Lung (tissue), 12 donors: ENCODE measurements around the gene RAI1. TPM values are rescaled to one million over a fixed set of nuclear protein-coding genes. Genes with fewer than 3 reads are reported as not detected.

ENCODE experiments used
- ATAC-seq: fragments of 200-7000 bp; cut with Tn5 transposase; one replicate; pipeline ENCODE4 v1.9.1; 2020; ENCODE audit warnings: moderate number of reproducible peaks; ENCODE audit not compliant: insufficient read depth, low FRiP score
- DNase-seq, 3 donors: peaks; one replicate each; pipeline ENCODE4 v3.0.0-alpha.2; 2013 to 2017
- H3K27ac ChIP-seq, 2 donors: one replicate each; pipeline ENCODE4 v1.5.1; 2013; ENCODE audit warnings: mild to moderate bottlenecking in 2 of 2, moderate library complexity in 2 of 2, control low read depth in 1 of 2, inconsistent platforms in 1 of 2, low read depth in 1 of 2, low read length in 1 of 2
- H3K27me3 ChIP-seq, 3 donors: one replicate each; pipeline ENCODE4 v1.5.1; 2013; ENCODE audit warnings: low read length in 2 of 3; ENCODE audit not compliant: control insufficient read depth in 3 of 3, insufficient read depth in 3 of 3
- H3K36me3 ChIP-seq, 4 donors: one replicate each; pipeline ENCODE4 v1.5.1; 2013; ENCODE audit warnings: low read length in 4 of 4, mild to moderate bottlenecking in 1 of 4, moderate library complexity in 1 of 4; ENCODE audit not compliant: control insufficient read depth in 4 of 4, insufficient read depth in 4 of 4
- H3K4me1 ChIP-seq, 5 donors: one replicate each; pipeline ENCODE4 v1.5.1; 2013; ENCODE audit warnings: low read length in 5 of 5, mild to moderate bottlenecking in 2 of 5, moderate library complexity in 1 of 5; ENCODE audit not compliant: control insufficient read depth in 5 of 5, insufficient read depth in 5 of 5
- H3K4me3 ChIP-seq: one replicate; pipeline ENCODE4 v1.5.1; 2013; ENCODE audit warnings: mild to moderate bottlenecking, control low read depth, moderate library complexity
- H3K9ac ChIP-seq, 2 donors: one replicate each; pipeline ENCODE4 v1.5.1; 2013; ENCODE audit warnings: low read length in 2 of 2, control low read depth in 1 of 2; ENCODE audit not compliant: insufficient read depth in 1 of 2
- H3K9me3 ChIP-seq, 4 donors: one replicate each; pipeline ENCODE4 v1.5.1; 2013; ENCODE audit warnings: low read length in 3 of 4, mild to moderate bottlenecking in 1 of 4, moderate library complexity in 1 of 4; ENCODE audit not compliant: control insufficient read depth in 4 of 4, insufficient read depth in 3 of 4
- CTCF ChIP-seq: IDR thresholded peaks from 2 replicates; pipeline ENCODE4 v1.5.1; 2012; ENCODE audit warnings: mild to moderate bottlenecking; ENCODE audit errors: control extremely low read depth, extremely low read depth
- WGBS, 2 donors: extraction: QIAGEN DNeasy Blood & Tissue Kit; methylation state at CpG; one replicate each; pipeline ENCODE4 v1.1.7; 2013; 5-methylcytosine and 5-hydroxymethylcytosine counted together
- polyA plus RNA-seq, 2 donors: library from polyadenylated mRNA; stranded (reverse); fragments of 200-250 nt; gene quantifications; one replicate each; pipeline ENCODE4 v1.2.1, GENCODE V29; 2013
- total RNA-seq, 2 donors: library from RNA; depleted of rRNA in 1 of 2; stranded (reverse); fragments of >200 nt in 1 of 2; gene quantifications; one replicate each; pipeline ENCODE4 v1.2.1, GENCODE V29; 2014 to 2021
- donor health status: control.
- donor health status: control.
- donor health status: Bipolar disorder and iron deficiency.
- donor health status: healthy.
- donor health status: DM: yes; HTN: yes; CAD: no.

Gene RAI1
- total and polyA plus RNA-seq, 4 donors = 14.5 to 44.4 (median 28.3) TPM

- no peak overlapping the region for H3K9ac ChIP-seq
- peaks cover 0 to 17% (median 3%) of the 10 kb centered on the region in 4 donors for H3K36me3 ChIP-seq
- DNase-seq = no peak
- no peaks in the 10 kb centered on the region for H3K27me3 ChIP-seq
- no peak for ATAC-seq
- no peak overlapping the region for H3K4me3 ChIP-seq
- peak overlapping the region in 1 of 2 donors; percentile 9 for H3K27ac ChIP-seq
- no peaks in the 10 kb centered on the region for H3K9me3 ChIP-seq
- 75 to 80% methylated on average over 17 of the region's 17 CpGs for WGBS, 2 donors
- peaks cover 0 to 30% (median 25%) of the 10 kb centered on the region in 5 donors for H3K4me1 ChIP-seq
- no peak for TF ChIP-seq CTCF
These were observed 165.9 kb downstream of the RAI1 start for GRCh38 chr17:17847118-17847689.

DNA sequence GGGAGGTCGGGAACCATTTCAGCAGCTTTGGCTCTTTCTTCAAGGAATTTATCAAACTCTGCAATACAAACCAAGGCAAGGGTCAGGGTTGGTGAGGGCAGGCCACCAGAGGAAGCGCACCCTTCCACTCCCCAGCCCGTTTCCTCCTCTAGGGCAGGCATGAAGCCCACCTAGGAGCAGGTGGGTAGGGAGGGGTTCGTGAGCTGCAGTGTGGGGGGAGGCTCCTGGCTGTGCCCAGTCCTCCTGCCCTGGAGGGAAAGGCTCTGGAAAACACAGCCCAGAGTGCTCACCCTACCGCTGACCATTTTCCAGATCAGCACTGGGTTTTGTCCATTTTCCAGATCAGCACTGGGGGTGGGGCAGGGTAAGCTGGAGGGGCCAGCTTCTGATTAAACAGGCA is 166.5 kb downstream of the RAI1 start:
- no peaks in the 10 kb centered on the region for H3K9me3 ChIP-seq
- no peak for TF ChIP-seq CTCF
- WGBS, 2 donors = 90 to 92% methylated on average over 5 of the region's 5 CpGs
- ATAC-seq = no peak
- H3K27me3 ChIP-seq = no peaks in the 10 kb centered on the region
- no peak overlapping the region for H3K9ac ChIP-seq
- H3K4me1 ChIP-seq = peaks cover 0 to 27% (median 20%) of the 10 kb centered on the region in 5 donors
- H3K4me3 ChIP-seq = no peak overlapping the region
- H3K36me3 ChIP-seq = peaks cover 0 to 17% (median 3%) of the 10 kb centered on the region in 4 donors
- DNase-seq = no peak
- peak overlapping the region in 1 of 2 donors; percentile 87 for H3K27ac ChIP-seq

DNA sequence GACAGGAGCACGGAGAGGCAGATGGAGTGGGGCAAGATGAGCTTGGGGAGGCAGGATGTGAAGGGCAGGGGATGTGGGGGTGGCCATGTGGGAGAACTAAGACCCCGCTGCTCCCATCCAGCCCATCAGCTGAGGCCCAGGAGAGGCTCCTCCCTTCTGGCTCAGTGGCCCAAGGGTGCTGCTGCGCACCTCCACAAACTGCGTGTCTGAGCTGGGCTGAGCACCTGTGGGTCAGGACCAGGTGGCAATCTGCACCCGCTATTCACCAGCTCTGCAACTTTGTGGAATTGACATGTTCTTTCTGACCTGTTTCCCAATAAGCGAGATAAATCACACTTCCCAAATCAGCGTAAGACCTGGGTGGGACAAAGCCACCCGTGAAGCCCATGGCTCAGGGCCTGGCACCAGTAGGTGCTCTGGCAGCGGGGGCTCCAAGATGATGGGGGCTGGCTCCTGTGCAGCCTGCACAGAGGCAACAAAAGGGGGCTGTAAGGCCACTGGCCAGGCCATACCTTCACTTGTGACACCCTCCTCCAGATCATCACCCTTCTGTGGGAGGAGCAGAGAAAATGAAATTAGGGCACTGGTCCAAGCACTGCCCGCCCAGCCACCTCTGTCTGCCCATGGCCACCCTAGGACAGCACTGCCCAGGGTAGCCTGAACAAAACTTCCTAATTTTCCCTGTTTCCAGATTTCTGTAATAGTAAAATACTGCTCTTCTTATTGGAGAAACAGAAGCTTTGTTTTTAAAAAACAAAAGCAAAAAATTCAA is 167.2 kb downstream of the RAI1 start:
- WGBS, 2 donors = 82 to 85% methylated on average over 9 to 10 of the region's 10 CpGs
- H3K9ac ChIP-seq = no peak overlapping the region
- no peak overlapping the region for H3K4me3 ChIP-seq
- H3K9me3 ChIP-seq = no peaks in the 10 kb centered on the region
- peaks cover 0 to 29% (median 20%) of the 10 kb centered on the region in 5 donors for H3K4me1 ChIP-seq
- no peak for TF ChIP-seq CTCF
- peak overlapping the region in 1 of 2 donors; percentile 87 for H3K27ac ChIP-seq
- H3K36me3 ChIP-seq = peaks cover 0 to 17% (median 3%) of the 10 kb centered on the region in 4 donors
- H3K27me3 ChIP-seq = no peaks in the 10 kb centered on the region
- no peak for DNase-seq
- ATAC-seq = no peak
